A549 (cell line): Measurements from ENCODE around the gene BNC1. TPM values are rescaled to one million over a fixed set of nuclear protein-coding genes. Genes with fewer than 3 reads are reported as not detected.

ENCODE experiments used
- ATAC-seq, 2 experiments: fragments of 200-7000 bp in 1 of 2; fragments of >200 bp in 1 of 2; cut with Nextera tagmentation in 1 of 2; cut with Tn5 transposase in 1 of 2; 3 replicates each; pipeline versions ENCODE4 v1.8.0 to v1.9.1; 2018 to 2020; ENCODE audit warnings: mild to moderate bottlenecking in 1 of 2, moderate library complexity in 1 of 2
- CTCF ChIA-PET: fragments of 300-600 bp; sonication (Branson Sonifier 250); formaldehyde crosslinking; extraction: SDS; loops from one replicate; lab custom pipeline; 2021; ENCODE audit warnings: antibody characterized with exemption, inconsistent platforms; lab: Yijun Ruan, JAX
- POLR2A ChIA-PET: fragments of 350-600 bp; formaldehyde crosslinking; extraction: SDS; loops from one replicate; lab custom pipeline; 2021; ENCODE audit warnings: antibody characterized with exemption, inconsistent platforms; lab: Yijun Ruan, JAX
- DNase-seq, 2 experiments: peaks; one replicate each; pipeline versions ENCODE4 v3.0.0 to v3.0.0-alpha.2; 2011 to 2016; ENCODE audit warnings: low read depth in 1 of 2, low spot score in 1 of 2
- FAIRE-seq: peaks from 2 replicates; lab custom pipeline; 2011; peaks lifted over from hg19 to GRCh38; lab: Jason Lieb, UNC
- H3K27ac ChIP-seq, 2 experiments: fragments of >200 bp; sonication (Bioruptor Twin); formaldehyde crosslinking; 3 replicates each; pipeline ENCODE4 v1.5.1; 2016 to 2017
- H3K4me1 ChIP-seq: fragments of >200 bp; sonication (Bioruptor Twin); formaldehyde crosslinking; 3 replicates; pipeline ENCODE4 v1.6.1; 2016
- H3K4me2 ChIP-seq: fragments of >200 bp; sonication (Bioruptor Twin); formaldehyde crosslinking; 3 replicates; pipeline ENCODE4 v1.6.1; 2016
- H3K4me3 ChIP-seq: fragments of >200 bp; sonication (Bioruptor Twin); formaldehyde crosslinking; 3 replicates; pipeline ENCODE4 v1.5.1; 2016
- H3K9me3 ChIP-seq: fragments of >200 bp; sonication (Bioruptor Twin); formaldehyde crosslinking; 3 replicates; pipeline ENCODE4 v1.6.1; 2016
- ATOH8 ChIP-seq: fragments of 250-450 bp; sonication (Bioruptor Pico); IDR thresholded peaks from 2 replicates; pipeline ENCODE4 v1.5.0; 2020; ENCODE audit warnings: low read depth, mild to moderate bottlenecking, moderate library complexity
- CBX2 ChIP-seq: fragments of 200-600 bp; sonication (generic); IDR thresholded peaks from 2 replicates; pipeline ENCODE4 v1.6.1; 2016; ENCODE audit warnings: low read depth, mild to moderate bottlenecking, borderline replicate concordance
- CEBPB ChIP-seq, 2 experiments: fragments of >200 bp in 1 of 2; sonication (Bioruptor Twin) in 1 of 2; formaldehyde crosslinking in 1 of 2; IDR thresholded peaks; 2 replicates each; pipeline ENCODE4 v1.6.1; 2012 to 2016
- CHD2 ChIP-seq: fragments of 150-350 bp; IDR thresholded peaks from 2 replicates; pipeline ENCODE4 v1.6.1; 2014; ENCODE audit warnings: low read length; ENCODE audit not compliant: partially characterized antibody
- EHF ChIP-seq: fragments of 250-450 bp; sonication (Bioruptor Pico); IDR thresholded peaks from 2 replicates; pipeline ENCODE4 v1.5.0; 2020; ENCODE audit warnings: mild to moderate bottlenecking
- EHMT2 ChIP-seq: fragments of 200-600 bp; sonication (generic); IDR thresholded peaks from 2 replicates; pipeline ENCODE4 v1.6.1; 2016; ENCODE audit warnings: antibody characterized with exemption, low read depth, mild to moderate bottlenecking, moderate library complexity
- ELK1 ChIP-seq: fragments of 150-350 bp; IDR thresholded peaks from 2 replicates; pipeline ENCODE4 v1.6.1; 2014; ENCODE audit warnings: low read depth, mild to moderate bottlenecking, low read length
- HDAC2 ChIP-seq: fragments of 200-600 bp; sonication (generic); IDR thresholded peaks from 2 replicates; pipeline ENCODE4 v1.6.1; 2016
- HMGXB4 ChIP-seq: fragments of 250-450 bp; sonication (Bioruptor Pico); IDR thresholded peaks from 2 replicates; pipeline ENCODE4 v1.5.0; 2021; ENCODE audit warnings: mild to moderate bottlenecking, moderate library complexity, borderline replicate concordance
- HOXA7 ChIP-seq: fragments of 250-450 bp; sonication (Bioruptor Pico); IDR thresholded peaks from 2 replicates; pipeline ENCODE4 v1.5.0; 2020; ENCODE audit warnings: mild to moderate bottlenecking, moderate library complexity
- KDM5A ChIP-seq: fragments of 200-600 bp; sonication (generic); IDR thresholded peaks from 2 replicates; pipeline ENCODE4 v1.6.1; 2016; ENCODE audit warnings: antibody characterized with exemption, mild to moderate bottlenecking
- MYC ChIP-seq: IDR thresholded peaks from 2 replicates; pipeline ENCODE4 v1.6.1; 2012; ENCODE audit warnings: mild to moderate bottlenecking, inconsistent platforms, low read length, improper control_type of control experiment, borderline replicate concordance
- NFE2L2 ChIP-seq: fragments of 150-350 bp; conservative IDR thresholded peaks from 2 replicates; pipeline ENCODE4 v1.6.1; 2014; ENCODE audit warnings: low read length
- NR3C1 ChIP-seq: fragments of >200 bp; sonication (Bioruptor Twin); formaldehyde crosslinking; IDR thresholded peaks from 3 replicates; pipeline ENCODE4 v1.6.1; 2017
- PBX3 ChIP-seq: IDR thresholded peaks from 2 replicates; pipeline ENCODE4 v1.6.1; 2012
- POLR2A ChIP-seq: IDR thresholded peaks from 2 replicates; pipeline ENCODE4 v1.6.1; 2012; ENCODE audit warnings: mild to moderate bottlenecking, low read length
- POLR2AphosphoS2 ChIP-seq: conservative IDR thresholded peaks from 2 replicates; pipeline ENCODE4 v1.6.1; 2012; ENCODE audit warnings: low read length, improper control_type of control experiment, inconsistent platforms
- RAD21 ChIP-seq, 2 experiments: fragments of >200 bp in 1 of 2; sonication (Bioruptor Twin) in 1 of 2; formaldehyde crosslinking in 1 of 2; IDR thresholded peaks in 1 of 2; conservative IDR thresholded peaks in 1 of 2; 2 replicates in 1 of 2; 3 replicates in 1 of 2; pipeline ENCODE4 v1.6.1; 2012 to 2018; ENCODE audit warnings: inconsistent platforms in 1 of 2
- RFX5 ChIP-seq: fragments of 450-650 bp; IDR thresholded peaks from 2 replicates; pipeline ENCODE4 v1.7.1; 2014; ENCODE audit warnings: antibody characterized with exemption, mild to moderate bottlenecking, moderate library complexity
- RNF2 ChIP-seq: fragments of 200-600 bp; sonication (generic); IDR thresholded peaks from 2 replicates; pipeline ENCODE4 v1.6.1; 2016; ENCODE audit warnings: low read depth, mild to moderate bottlenecking, antibody characterized with exemption, moderate library complexity, borderline replicate concordance
- SMC3 ChIP-seq: fragments of >200 bp; sonication (Bioruptor Twin); formaldehyde crosslinking; IDR thresholded peaks from 3 replicates; pipeline ENCODE4 v1.6.1; 2018; ENCODE audit warnings: inconsistent platforms
- SREBF2 ChIP-seq: fragments of 450-650 bp; IDR thresholded peaks from 2 replicates; pipeline ENCODE4 v1.6.1; 2014; ENCODE audit warnings: mild to moderate bottlenecking, moderate library complexity
- USF2 ChIP-seq: fragments of 450-650 bp; IDR thresholded peaks from 2 replicates; pipeline ENCODE4 v1.6.1; 2014; ENCODE audit warnings: antibody characterized with exemption
- ZC3H11A ChIP-seq: fragments of 450-650 bp; IDR thresholded peaks from 2 replicates; pipeline ENCODE4 v1.6.1; 2014; ENCODE audit warnings: antibody characterized with exemption, mild to moderate bottlenecking
- ZNF302 ChIP-seq: fragments of 250-450 bp; sonication (Bioruptor Pico); IDR thresholded peaks from 2 replicates; pipeline ENCODE4 v1.9.0; 2021; ENCODE audit warnings: inconsistent platforms, mild to moderate bottlenecking, moderate library complexity
- WGBS: methylation state at CpG from one replicate; pipeline ENCODE4 v1.1.6; 2017; ENCODE audit errors: missing lambda C conversion rate; 5-methylcytosine and 5-hydroxymethylcytosine counted together
- polyA plus RNA-seq, 4 experiments: library from polyadenylated mRNA; depleted of rRNA in 3 of 4; stranded (reverse); fragments of >200 nt; fragmentation: RNase III in 1 of 4; extraction: RNeasy Plus Mini Kit Qiagen cat#74134 plus additional on column Dnase treatment in 1 of 4; gene quantifications; 2 replicates in 3 of 4; 3 replicates in 1 of 4; pipeline ENCODE4 v1.2.3, GENCODE V29; 2011 to 2017

BNC1 gene
- polyA plus RNA-seq, 2 of the 4 experiments (the other 2 are of a cell fraction), result 0.22 to 0.44 TPM

- TF ChIP-seq CBX2, result no peak
- TF ChIP-seq SMC3, result no peak
- no peak for TF ChIP-seq HDAC2
- no peak for TF ChIP-seq MYC
- TF ChIP-seq POLR2A, result no peak
- no peak for TF ChIP-seq EHF (CRISPR knock-in tag)
- TF ChIP-seq RFX5, result no peak
- TF ChIP-seq CEBPB (IDR thresholded peaks at IDR 0.05), result no peak
- no peak for TF ChIP-seq HOXA7
These were observed 478 bp downstream of the BNC1 start (continued) for GRCh38 chr15:83283813-83284558.

GRCh38 chr15:83283138-83283812 is 1.2 kb downstream of the BNC1 start:
- H3K4me2 ChIP-seq, result peak overlapping the region; percentile 70
- H3K4me3 ChIP-seq, result peak overlapping the region; percentile 40
- peaks cover 29% of the 10 kb centered on the region for H3K4me1 ChIP-seq
- ATAC-seq (no peak), DNase-seq (no peak), FAIRE-seq (no peak)
- H3K9me3 ChIP-seq, result no peaks in the 10 kb centered on the region
- TF ChIP-seq RAD21 (conservative IDR thresholded peaks at IDR 0.05 in 1 of 2, IDR thresholded peaks at IDR 0.05 in 1 of 2) (no peak), POLR2AphosphoS2 (no peak), ZC3H11A (no peak), ELK1 (no peak), PBX3 (no peak), ATOH8 (CRISPR knock-in tag) (no peak), NFE2L2 (no peak), ZNF302 (CRISPR knock-in tag) (no peak), CHD2 (no peak), KDM5A (no peak), RNF2 (no peak), USF2 (no peak), HDAC2 (no peak), EHMT2 (no peak), MYC (no peak), HMGXB4 (no peak), SREBF2 (no peak), NR3C1 (no peak)
- CTCF ChIA-PET, result interaction anchor here (1.0 to 7.9 kb wide), 5 partner anchors 19 to 87 kb away, joined by 3 to 40 read pairs (median 3); no protein-coding TSS in a partner anchor
- WGBS, result 92% methylated on average over 58 of the region's 70 CpGs
- POLR2A ChIA-PET, result no interaction called here
- peak overlapping the region in 1 of 2 experiments; percentile 39; a peak in 2 of 6 replicates for H3K27ac ChIP-seq
